ENCODE measurements around the gene SLC12A7. TPM values are rescaled to one million over a fixed set of nuclear protein-coding genes. Genes with fewer than 3 reads are reported as not detected.

Gene SLC12A7
- total RNA-seq, 1 donor from 2014 or later: 147 TPM

DNA sequence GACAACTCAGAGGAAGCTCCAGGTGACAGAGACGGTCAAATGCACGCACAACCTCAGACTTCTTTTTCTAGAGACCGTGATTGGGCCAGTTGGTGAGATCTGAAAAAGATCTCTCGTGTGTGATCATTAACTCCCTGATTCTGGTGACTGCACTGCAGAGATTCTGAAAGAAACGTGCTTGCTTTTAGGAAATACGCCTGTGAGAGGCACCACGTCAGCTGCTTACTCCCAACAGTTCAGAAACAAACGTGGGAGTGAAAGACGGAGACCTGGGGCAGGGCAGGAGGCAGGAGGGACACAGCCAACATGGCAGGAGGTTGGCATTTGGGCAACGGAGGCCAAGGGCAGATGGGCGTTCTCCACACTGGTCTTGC lies 15.9 kb downstream of the SLC12A7 start:
- no peak overlapping the region for H3K27ac Mint-ChIP-seq (ENCODE audit: unreplicated experiment)
- peaks cover 21% of the 10 kb centered on the region for H3K4me1 Mint-ChIP-seq (ENCODE audit: low read depth, unreplicated experiment)
- H3K27me3 Mint-ChIP-seq (ENCODE audit: unreplicated experiment): peaks cover 4% of the 10 kb centered on the region
- H3K4me3 Mint-ChIP-seq (ENCODE audit: unreplicated experiment): no peak overlapping the region
- peaks cover 10% of the 10 kb centered on the region for H3K9me3 Mint-ChIP-seq (ENCODE audit: unreplicated experiment)
- DNase-seq: no peak
- TF ChIP-seq, protein P1, sequence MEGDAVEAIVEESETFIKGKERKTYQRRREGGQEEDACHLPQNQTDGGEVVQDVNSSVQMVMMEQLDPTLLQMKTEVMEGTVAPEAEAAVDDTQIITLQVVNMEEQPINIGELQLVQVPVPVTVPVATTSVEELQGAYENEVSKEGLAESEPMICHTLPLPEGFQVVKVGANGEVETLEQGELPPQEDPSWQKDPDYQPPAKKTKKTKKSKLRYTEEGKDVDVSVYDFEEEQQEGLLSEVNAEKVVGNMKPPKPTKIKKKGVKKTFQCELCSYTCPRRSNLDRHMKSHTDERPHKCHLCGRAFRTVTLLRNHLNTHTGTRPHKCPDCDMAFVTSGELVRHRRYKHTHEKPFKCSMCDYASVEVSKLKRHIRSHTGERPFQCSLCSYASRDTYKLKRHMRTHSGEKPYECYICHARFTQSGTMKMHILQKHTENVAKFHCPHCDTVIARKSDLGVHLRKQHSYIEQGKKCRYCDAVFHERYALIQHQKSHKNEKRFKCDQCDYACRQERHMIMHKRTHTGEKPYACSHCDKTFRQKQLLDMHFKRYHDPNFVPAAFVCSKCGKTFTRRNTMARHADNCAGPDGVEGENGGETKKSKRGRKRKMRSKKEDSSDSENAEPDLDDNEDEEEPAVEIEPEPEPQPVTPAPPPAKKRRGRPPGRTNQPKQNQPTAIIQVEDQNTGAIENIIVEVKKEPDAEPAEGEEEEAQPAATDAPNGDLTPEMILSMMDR (IDR thresholded peaks at IDR 0.05; ENCODE audit: partially characterized antibody, unreplicated experiment): no peak
- H3K36me3 Mint-ChIP-seq (ENCODE audit: unreplicated experiment): no peaks in the 10 kb centered on the region

DNA sequence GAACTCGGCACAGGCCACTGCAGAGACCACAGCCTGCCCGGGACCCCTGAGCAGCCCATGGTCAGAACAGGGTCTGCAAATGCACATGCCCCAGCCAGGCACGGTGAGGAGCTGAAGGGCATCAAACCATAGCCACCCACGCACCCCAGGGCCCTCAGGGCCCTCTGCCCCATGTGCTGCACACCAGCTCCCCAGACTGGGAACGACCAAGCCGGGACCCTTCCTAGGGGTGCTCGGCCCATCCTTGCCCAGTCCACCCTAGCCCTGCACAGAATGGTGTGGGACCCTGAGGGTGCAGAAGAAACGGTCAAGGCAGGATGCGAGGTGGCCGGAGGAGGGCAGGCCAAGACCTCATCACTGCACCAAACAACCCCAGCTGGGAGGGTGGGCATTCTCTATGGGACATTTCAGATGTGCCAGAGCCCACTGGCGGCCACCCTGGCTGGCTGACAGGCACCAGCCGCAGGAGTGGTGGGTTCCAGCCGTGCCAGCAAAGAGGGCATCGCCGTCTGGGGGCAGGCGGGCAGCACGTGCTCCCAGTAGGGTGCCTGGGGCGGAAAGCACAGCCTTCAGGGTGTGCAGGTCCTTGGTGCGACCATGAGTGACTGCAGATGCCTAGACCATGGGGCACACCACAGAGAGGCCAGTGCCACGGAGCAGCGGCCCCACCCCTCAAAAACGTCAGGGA lies 16.4 kb downstream of the SLC12A7 start:
- Mint-ChIP-seq H3K27me3 (ENCODE audit: unreplicated experiment) (peaks cover 4% of the 10 kb centered on the region), H3K4me3 (ENCODE audit: unreplicated experiment) (no peak overlapping the region), H3K36me3 (ENCODE audit: unreplicated experiment) (no peaks in the 10 kb centered on the region), H3K27ac (ENCODE audit: unreplicated experiment) (no peak overlapping the region), H3K4me1 (ENCODE audit: low read depth, unreplicated experiment) (peaks cover 20% of the 10 kb centered on the region), H3K9me3 (ENCODE audit: unreplicated experiment) (peaks cover 10% of the 10 kb centered on the region)
- TF ChIP-seq, protein P1 (IDR thresholded peaks at IDR 0.05; ENCODE audit: partially characterized antibody, unreplicated experiment): no peak
- DNase-seq: no peak

DNA sequence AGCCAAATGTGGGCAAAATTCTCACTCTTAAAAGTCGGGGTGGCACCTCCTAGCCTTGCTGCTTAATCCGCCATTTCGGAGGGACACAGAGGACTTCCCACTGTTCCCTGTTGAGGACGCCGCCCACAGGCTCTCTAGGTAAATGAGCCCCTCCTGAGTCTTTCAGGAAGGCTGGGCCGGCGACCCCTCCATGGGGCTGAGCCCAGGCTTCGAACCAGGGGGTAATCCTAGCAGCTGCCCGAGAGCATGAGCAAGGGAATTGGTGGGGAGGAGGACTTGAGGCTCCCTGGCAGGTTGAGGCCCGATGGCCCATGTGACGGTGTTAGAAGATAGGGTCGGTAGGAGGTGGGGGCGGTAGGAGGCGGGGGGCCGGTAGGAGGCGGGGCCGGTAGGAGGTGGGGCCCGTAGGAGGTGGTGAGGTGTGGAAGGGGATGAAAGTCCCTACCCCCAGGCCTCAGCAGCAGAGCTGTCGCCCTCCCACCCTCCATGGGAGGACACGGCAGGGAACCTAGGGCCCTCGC lies 17.1 kb downstream of the SLC12A7 start:
- Mint-ChIP-seq H3K4me3 (ENCODE audit: unreplicated experiment) (no peak overlapping the region), H3K36me3 (ENCODE audit: unreplicated experiment) (no peaks in the 10 kb centered on the region), H3K27me3 (ENCODE audit: unreplicated experiment) (peaks cover 4% of the 10 kb centered on the region), H3K9me3 (ENCODE audit: unreplicated experiment) (peaks cover 9% of the 10 kb centered on the region), H3K27ac (ENCODE audit: unreplicated experiment) (peak overlapping the region; percentile 35), H3K4me1 (ENCODE audit: low read depth, unreplicated experiment) (peaks cover 19% of the 10 kb centered on the region)
- no peak for DNase-seq
- TF ChIP-seq, protein P1 (IDR thresholded peaks at IDR 0.05; ENCODE audit: partially characterized antibody, unreplicated experiment): no peak

DNA sequence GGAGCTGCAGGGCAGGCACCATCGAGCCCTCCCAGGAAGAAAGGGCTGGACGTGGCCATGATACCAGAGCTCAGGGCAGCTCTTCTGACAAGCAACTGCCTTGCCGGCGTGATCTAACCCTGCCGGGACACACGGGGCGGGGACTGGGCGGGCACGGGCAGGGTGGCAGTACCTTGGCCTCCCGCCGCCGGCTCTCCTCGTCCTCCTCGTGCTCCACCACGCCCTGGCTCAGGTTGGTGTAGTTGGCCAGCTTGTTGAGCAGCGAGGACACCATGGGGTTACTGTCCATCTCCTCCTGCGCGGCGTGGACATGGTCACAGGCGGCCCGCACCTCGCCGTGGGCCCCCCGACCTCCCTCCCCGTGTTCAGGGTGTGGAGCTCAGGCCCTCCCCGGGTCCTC lies 18.5 kb downstream of the SLC12A7 start:
- TF ChIP-seq, protein P1 (IDR thresholded peaks at IDR 0.05; ENCODE audit: partially characterized antibody, unreplicated experiment): no peak
- peaks cover 21% of the 10 kb centered on the region for H3K4me1 Mint-ChIP-seq (ENCODE audit: low read depth, unreplicated experiment)
- peaks cover 4% of the 10 kb centered on the region for H3K27me3 Mint-ChIP-seq (ENCODE audit: unreplicated experiment)
- no peaks in the 10 kb centered on the region for H3K36me3 Mint-ChIP-seq (ENCODE audit: unreplicated experiment)
- H3K27ac Mint-ChIP-seq (ENCODE audit: unreplicated experiment): no peak overlapping the region
- no peak overlapping the region for H3K4me3 Mint-ChIP-seq (ENCODE audit: unreplicated experiment)
- DNase-seq: no peak
- peaks cover 11% of the 10 kb centered on the region for H3K9me3 Mint-ChIP-seq (ENCODE audit: unreplicated experiment)

DNA sequence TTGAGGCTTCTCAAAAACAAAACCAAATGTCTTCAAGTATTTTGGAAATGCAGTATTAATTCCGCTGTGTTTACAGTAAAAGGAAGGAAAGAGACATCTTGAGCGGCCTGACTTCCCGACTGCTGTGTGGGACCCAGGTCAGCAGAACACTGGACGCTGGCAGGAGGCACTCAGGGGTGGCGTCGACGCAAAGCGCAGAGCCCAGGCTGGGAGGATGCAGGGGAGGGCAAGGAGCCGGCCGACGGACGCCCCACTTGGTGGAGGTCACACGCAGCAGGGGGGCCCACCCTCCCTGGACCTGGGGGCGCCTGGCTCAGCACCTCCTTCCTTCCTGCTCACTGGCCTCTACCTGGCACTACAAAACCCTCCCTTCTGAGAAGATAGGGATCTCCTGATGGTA lies 19.7 kb downstream of the SLC12A7 start:
- Mint-ChIP-seq H3K27ac (ENCODE audit: unreplicated experiment) (no peak overlapping the region), H3K27me3 (ENCODE audit: unreplicated experiment) (peaks cover 2% of the 10 kb centered on the region), H3K4me1 (ENCODE audit: low read depth, unreplicated experiment) (peaks cover 15% of the 10 kb centered on the region), H3K9me3 (ENCODE audit: unreplicated experiment) (peaks cover 11% of the 10 kb centered on the region), H3K36me3 (ENCODE audit: unreplicated experiment) (no peaks in the 10 kb centered on the region), H3K4me3 (ENCODE audit: unreplicated experiment) (no peak overlapping the region)
- TF ChIP-seq, protein P1 (IDR thresholded peaks at IDR 0.05; ENCODE audit: partially characterized antibody, unreplicated experiment): no peak
- no peak for DNase-seq
